Measurements from ENCODE around the gene ADA.
"Not testable (repeated sequence)": the region's sequence is repeated elsewhere in the genome, so short reads cannot be mapped to it uniquely, and the experiment has no call there.

The ADA gene

GRCh38 chr20:44596010-44596409 lies 55.5 kb downstream of the ADA start:
- Mint-ChIP-seq H3K4me1 (peaks cover 36% of the 10 kb centered on the region), H3K27ac (no peak overlapping the region), H3K27me3 (ENCODE audit: low read depth) (no peaks in the 10 kb centered on the region), H3K36me3 (ENCODE audit: low read depth) (peaks cover 11% of the 10 kb centered on the region), H3K9me3 (no peaks in the 10 kb centered on the region), H3K4me3 (no peak overlapping the region)
- TF ChIP-seq CTCF (IDR thresholded peaks at IDR 0.05; ENCODE audit: unreplicated experiment in 3 of 3): no peak

GRCh38 chr20:44594730-44595129 lies 56.8 kb downstream of the ADA start:
- Mint-ChIP-seq H3K4me1 (peaks cover 26% of the 10 kb centered on the region), H3K36me3 (ENCODE audit: low read depth) (peaks cover 24% of the 10 kb centered on the region), H3K9me3 (no peaks in the 10 kb centered on the region), H3K4me3 (no peak overlapping the region), H3K27ac (no peak overlapping the region), H3K27me3 (ENCODE audit: low read depth) (no peaks in the 10 kb centered on the region)
- no peak for TF ChIP-seq CTCF (IDR thresholded peaks at IDR 0.05; ENCODE audit: unreplicated experiment in 3 of 3)

GRCh38 chr20:44593751-44594150 lies 57.7 kb downstream of the ADA start:
- peaks cover 26% of the 10 kb centered on the region for H3K36me3 Mint-ChIP-seq (ENCODE audit: low read depth)
- H3K4me3 Mint-ChIP-seq: no peak overlapping the region
- peaks cover 23% of the 10 kb centered on the region for H3K4me1 Mint-ChIP-seq
- peak overlapping the region in 1 of 3 experiments; percentile 5 for H3K27ac Mint-ChIP-seq
- H3K9me3 Mint-ChIP-seq: no peaks in the 10 kb centered on the region
- TF ChIP-seq CTCF (IDR thresholded peaks at IDR 0.05; ENCODE audit: unreplicated experiment in 3 of 3): no peak
- H3K27me3 Mint-ChIP-seq (ENCODE audit: low read depth): no peaks in the 10 kb centered on the region

GRCh38 chr20:44592366-44592765 lies 59.1 kb downstream of the ADA start:
- Mint-ChIP-seq H3K27me3 (ENCODE audit: low read depth) (no peaks in the 10 kb centered on the region), H3K4me3 (no peak overlapping the region), H3K9me3 (no peaks in the 10 kb centered on the region), H3K36me3 (ENCODE audit: low read depth) (peaks cover 26% of the 10 kb centered on the region), H3K4me1 (peaks cover 18% of the 10 kb centered on the region), H3K27ac (no peak overlapping the region)
- no peak for TF ChIP-seq CTCF (IDR thresholded peaks at IDR 0.05; ENCODE audit: unreplicated experiment in 3 of 3)

DNA sequence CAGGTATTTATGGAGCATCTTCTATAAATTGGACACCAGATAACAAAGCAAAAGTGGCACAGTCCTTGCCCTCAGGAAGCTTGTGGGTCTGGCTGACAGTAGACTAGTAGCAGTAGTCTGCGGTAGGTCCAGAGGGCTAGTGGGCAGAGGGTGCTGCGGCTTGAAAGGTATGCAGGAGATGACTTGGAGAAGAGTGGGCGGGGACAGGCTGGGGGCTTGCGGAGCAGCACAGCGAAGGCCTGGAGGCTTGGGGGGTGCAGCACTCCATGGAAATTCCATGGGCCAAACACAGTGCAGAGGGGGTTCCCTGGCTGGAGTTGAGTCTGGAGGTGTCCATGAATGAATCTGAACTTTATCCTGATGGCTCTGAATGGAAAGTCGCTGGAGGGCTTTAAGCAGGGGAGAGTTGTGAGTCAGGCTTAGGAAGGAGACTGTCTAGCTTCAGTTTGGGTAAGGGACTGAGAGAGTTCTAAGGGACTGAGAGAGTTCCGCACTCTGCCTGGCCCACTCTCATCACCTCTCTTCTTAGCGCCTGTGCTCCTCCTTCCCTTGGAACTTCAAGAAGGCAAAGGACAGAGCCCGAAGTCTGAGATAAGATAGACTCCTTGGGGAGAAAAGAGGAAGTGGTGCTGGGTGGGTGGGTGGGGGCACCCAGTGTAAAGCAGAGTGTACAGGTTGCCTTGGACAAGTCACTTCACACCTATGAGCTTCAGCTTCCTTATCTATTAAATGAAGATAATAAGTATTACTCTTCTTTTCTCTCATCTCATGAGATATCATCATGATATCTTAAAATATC lies 60.3 kb downstream of the ADA start:
- no peaks in the 10 kb centered on the region for H3K27me3 Mint-ChIP-seq (ENCODE audit: low read depth)
- H3K27ac Mint-ChIP-seq: no peak overlapping the region
- peaks cover 26% of the 10 kb centered on the region for H3K4me1 Mint-ChIP-seq
- H3K36me3 Mint-ChIP-seq (ENCODE audit: low read depth): peaks cover 26% of the 10 kb centered on the region
- TF ChIP-seq CTCF (IDR thresholded peaks at IDR 0.05; ENCODE audit: unreplicated experiment in 3 of 3): no peak
- H3K9me3 Mint-ChIP-seq: no peaks in the 10 kb centered on the region
- no peak overlapping the region for H3K4me3 Mint-ChIP-seq

DNA sequence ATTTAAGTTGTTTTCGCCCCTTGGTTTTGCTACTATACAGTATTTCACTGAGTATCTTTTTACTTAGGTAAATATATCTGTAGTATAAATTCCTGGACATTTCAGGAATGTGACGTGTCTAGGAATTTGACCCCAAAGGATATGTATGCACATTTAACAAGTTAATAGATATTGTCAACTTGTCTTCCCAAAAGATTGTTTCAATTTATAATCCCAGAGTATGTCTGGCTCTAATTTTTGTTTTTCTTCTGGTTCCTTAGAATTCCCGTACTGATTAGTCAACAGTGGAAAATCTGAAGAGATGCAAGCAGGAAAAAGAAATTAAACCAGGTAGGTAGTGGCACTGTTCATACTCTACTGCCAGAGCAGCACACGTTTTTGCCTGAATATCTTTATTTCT lies 62.0 kb downstream of the ADA start:
- Mint-ChIP-seq H3K27ac (peak overlapping the region; percentile 11 to 62 (median 21)), H3K4me1 (peaks cover 38% of the 10 kb centered on the region), H3K4me3 (no peak overlapping the region), H3K9me3 (no peaks in the 10 kb centered on the region), H3K27me3 (ENCODE audit: low read depth) (no peaks in the 10 kb centered on the region), H3K36me3 (ENCODE audit: low read depth) (peaks cover 26% of the 10 kb centered on the region)
- TF ChIP-seq CTCF (IDR thresholded peaks at IDR 0.05; ENCODE audit: unreplicated experiment in 3 of 3): no peak

DNA sequence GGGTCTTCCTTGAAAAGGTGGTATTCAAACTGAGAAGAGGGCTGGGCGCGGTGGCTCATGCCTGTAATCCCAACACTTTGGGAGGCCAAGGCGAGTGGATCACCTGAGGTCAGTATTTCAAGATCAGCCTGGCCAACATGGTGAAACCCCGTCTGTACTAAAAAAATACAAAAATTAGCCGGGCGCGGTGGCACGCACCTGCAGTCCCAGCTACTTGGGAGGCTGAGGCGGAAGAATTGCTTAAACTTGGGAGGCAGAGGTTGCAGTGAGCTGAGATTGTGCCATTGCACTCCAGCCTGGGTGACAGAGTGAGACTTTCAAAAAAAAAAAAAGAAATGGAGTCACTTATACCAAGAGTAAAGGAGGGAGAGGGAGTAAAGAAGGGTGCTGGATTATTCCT lies 63.2 kb downstream of the ADA start:
- H3K9me3 Mint-ChIP-seq; H3K4me3 Mint-ChIP-seq; H3K27me3 Mint-ChIP-seq (ENCODE audit: low read depth): not testable (repeated sequence)
- peaks cover 23% of the 10 kb centered on the region for H3K36me3 Mint-ChIP-seq (ENCODE audit: low read depth)
- H3K27ac Mint-ChIP-seq: peak overlapping the region in 2 of 3 experiments; percentile 13 to 22
- peaks cover 48% of the 10 kb centered on the region for H3K4me1 Mint-ChIP-seq
